ENCODE data around the gene ZNF20. TPM values are rescaled to one million over a fixed set of nuclear protein-coding genes. Genes with fewer than 3 reads are reported as not detected.
"Not testable (repeated sequence)": the region's sequence is repeated elsewhere in the genome, so short reads cannot be mapped to it uniquely, and the experiment has no call there.

The ZNF20 gene
- total RNA-seq, 1 donor from 2014 or later: 4.2 TPM

DNA sequence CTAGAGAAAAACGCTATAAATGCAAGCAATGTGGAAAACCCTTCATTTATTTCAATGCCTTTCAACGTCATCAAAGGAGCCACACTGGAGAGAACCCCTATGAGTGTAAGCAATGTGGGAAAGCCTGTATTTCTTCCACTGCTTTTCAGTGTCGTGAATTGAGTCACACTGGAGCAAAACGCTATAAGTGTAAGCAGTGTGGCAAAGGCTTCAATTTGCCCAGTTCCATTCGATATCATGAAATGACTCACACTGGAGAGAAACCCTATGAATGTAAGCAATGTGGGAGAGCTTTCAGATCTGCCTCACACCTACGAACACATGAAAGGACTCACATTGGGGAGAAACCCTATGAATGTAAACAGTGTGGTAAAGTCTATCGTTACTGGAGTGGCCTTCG, 27.4 kb downstream of the ZNF20 start:
- Histone ChIP-seq H3K27me3 (ENCODE audit: control insufficient read depth, insufficient read depth, low read length) (no peaks in the 10 kb centered on the region), H3K36me3 (ENCODE audit: control insufficient read depth, insufficient read depth, low read length) (no peaks in the 10 kb centered on the region), H3K4me3 (ENCODE audit: low read depth, low read length) (no peak overlapping the region)
- no peak for DNase-seq (ENCODE audit: low read depth)
- TF ChIP-seq, protein P1, sequence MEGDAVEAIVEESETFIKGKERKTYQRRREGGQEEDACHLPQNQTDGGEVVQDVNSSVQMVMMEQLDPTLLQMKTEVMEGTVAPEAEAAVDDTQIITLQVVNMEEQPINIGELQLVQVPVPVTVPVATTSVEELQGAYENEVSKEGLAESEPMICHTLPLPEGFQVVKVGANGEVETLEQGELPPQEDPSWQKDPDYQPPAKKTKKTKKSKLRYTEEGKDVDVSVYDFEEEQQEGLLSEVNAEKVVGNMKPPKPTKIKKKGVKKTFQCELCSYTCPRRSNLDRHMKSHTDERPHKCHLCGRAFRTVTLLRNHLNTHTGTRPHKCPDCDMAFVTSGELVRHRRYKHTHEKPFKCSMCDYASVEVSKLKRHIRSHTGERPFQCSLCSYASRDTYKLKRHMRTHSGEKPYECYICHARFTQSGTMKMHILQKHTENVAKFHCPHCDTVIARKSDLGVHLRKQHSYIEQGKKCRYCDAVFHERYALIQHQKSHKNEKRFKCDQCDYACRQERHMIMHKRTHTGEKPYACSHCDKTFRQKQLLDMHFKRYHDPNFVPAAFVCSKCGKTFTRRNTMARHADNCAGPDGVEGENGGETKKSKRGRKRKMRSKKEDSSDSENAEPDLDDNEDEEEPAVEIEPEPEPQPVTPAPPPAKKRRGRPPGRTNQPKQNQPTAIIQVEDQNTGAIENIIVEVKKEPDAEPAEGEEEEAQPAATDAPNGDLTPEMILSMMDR (IDR thresholded peaks at IDR 0.05; ENCODE audit: insufficient read depth, low read length, poor library complexity, severe bottlenecking): no peak

DNA sequence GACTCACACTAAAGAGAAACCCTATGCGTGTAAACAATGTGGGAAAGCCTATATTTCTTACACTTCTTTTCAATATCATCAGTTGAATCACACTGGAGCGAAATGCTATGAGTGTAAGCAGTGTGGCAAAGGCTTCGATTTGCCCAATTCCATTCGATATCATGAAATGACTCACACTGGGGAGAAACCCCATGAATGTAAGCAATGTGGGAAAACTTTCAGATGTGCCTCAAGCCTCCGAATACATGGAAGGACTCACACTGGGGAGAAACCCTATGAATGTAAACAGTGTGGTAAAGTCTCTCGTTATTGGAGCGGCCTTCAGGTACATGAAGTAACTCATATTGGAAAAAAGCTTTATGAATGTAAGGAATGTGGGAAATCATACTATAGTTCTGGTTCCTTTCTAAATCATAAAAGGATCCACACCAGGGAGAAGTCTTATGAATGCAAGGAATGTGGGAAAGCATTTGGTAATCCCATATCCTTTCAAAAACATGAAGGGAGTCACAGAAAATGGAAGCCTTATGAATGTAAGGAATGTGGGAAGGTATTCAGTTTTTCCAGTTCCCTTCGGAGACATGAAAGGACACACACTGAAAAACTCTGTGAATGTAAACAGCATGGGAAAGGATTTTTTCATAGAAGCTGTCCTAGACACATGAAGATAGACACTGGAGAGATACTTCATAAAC, 28.1 kb downstream of the ZNF20 start:
- no peaks in the 10 kb centered on the region for H3K36me3 ChIP-seq (ENCODE audit: control insufficient read depth, insufficient read depth, low read length)
- H3K4me3 ChIP-seq (ENCODE audit: low read depth, low read length): no peak overlapping the region
- TF ChIP-seq, protein P1 (IDR thresholded peaks at IDR 0.05; ENCODE audit: insufficient read depth, low read length, poor library complexity, severe bottlenecking): no peak

DNA sequence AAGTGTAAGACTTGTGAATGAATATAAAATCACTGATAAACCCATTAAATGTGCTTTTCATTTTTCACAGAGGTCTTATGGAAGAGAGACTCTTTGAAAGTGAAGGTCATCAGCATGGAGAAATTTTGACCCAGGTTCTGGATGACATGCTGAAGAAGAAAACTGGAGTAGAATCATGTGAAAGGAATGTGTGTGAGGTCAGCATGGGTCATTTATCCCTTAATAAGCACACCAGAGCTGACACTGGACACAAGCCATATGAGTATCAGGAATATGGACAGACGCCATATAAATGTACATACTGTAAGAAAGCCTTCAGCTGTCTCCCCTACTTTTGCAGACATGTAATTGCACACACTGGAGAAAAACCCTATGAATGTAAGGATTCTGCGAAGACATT, 29.0 kb downstream of the ZNF20 start:
- no peak for DNase-seq (ENCODE audit: low read depth)
- H3K36me3 ChIP-seq (ENCODE audit: control insufficient read depth, insufficient read depth, low read length): no peaks in the 10 kb centered on the region
- TF ChIP-seq, protein P1 (IDR thresholded peaks at IDR 0.05; ENCODE audit: insufficient read depth, low read length, poor library complexity, severe bottlenecking): no peak
- no peak overlapping the region for H3K4me3 ChIP-seq (ENCODE audit: low read depth, low read length)
- no peaks in the 10 kb centered on the region for H3K27me3 ChIP-seq (ENCODE audit: control insufficient read depth, insufficient read depth, low read length)

More for the DNA sequence above, 28.1 kb downstream of the ZNF20 start:
- H3K27me3 ChIP-seq (ENCODE audit: control insufficient read depth, insufficient read depth, low read length): no peaks in the 10 kb centered on the region
- DNase-seq (ENCODE audit: low read depth): no peak

DNA sequence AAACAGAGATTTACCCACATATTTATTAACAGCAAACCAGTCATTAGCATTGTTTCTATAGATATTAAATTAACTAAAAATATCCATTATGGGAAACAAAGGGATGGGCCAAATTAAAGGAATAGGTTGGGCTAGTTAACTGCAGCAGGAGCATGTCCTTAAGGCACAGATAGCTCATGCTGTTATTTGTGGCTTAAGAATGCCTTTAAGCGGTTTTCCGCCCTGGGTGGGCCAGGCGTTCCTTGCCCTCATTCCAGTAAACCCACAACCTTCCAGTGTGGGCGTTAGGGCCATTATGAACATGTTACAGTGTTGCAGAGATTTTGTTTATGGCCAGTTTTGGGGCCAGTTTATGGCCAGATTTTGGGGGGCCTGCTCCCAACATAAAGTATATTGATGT, 36.2 kb downstream of the ZNF20 start:
- H3K4me3 ChIP-seq (ENCODE audit: low read depth, low read length); H3K27me3 ChIP-seq (ENCODE audit: control insufficient read depth, insufficient read depth, low read length); DNase-seq (ENCODE audit: low read depth); H3K36me3 ChIP-seq (ENCODE audit: control insufficient read depth, insufficient read depth, low read length): not testable (repeated sequence)

DNA sequence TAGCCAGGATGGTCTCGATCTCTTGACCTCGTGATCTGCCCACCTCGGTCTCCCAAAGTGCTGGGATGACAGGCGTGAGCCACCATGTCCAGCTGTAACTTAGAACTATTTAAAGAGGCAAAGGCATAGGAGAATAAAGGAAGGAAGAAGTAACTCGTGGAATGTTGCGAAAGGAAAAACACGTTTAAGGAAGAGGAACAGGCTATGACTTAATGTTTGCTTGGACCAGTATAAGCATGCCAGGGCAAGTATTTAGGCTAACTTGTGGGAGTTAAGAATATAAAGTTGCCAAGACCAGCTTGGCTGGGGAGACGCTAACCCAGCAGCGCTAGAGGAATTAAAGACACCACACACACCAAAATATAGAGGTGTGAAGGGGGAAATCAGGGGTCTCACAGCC, 42.1 kb downstream of the ZNF20 start:
- Histone ChIP-seq H3K27me3 (ENCODE audit: control insufficient read depth, insufficient read depth, low read length) (no peaks in the 10 kb centered on the region), H3K36me3 (ENCODE audit: control insufficient read depth, insufficient read depth, low read length) (no peaks in the 10 kb centered on the region), H3K4me3 (ENCODE audit: low read depth, low read length) (no peak overlapping the region)
- TF ChIP-seq, protein P1 (IDR thresholded peaks at IDR 0.05; ENCODE audit: insufficient read depth, low read length, poor library complexity, severe bottlenecking): no peak
- DNase-seq (ENCODE audit: low read depth): no peak

DNA sequence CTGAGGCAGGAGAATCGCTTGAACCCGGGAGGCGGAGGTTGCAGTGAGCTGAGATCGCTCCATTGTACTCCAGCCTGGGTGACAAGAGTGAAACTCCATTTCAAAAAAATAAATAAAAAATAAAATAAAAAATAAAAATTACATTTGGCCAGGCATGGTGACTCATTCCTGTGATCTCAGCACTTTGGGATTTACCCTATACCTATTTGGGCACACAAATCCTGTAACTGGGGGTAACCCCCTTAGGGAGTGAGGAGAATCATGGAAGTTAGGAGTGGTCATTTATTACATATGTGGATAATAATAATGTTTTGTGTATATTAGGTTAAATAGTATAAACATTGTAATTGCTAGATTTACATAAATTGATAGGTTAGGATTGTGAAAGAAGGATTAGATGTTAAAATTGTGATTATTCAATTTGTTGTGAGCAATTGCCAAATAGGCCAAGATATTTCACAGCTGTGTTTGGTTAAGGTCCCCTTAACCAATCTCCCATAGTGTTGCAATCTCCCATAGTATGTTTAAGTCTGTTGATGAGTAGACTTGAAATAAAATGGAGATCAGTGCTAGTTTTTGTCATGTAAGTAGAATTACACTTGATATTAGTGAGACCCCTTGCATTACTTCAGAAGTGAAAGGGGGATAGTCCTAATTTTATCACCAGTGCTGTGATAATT, 44.9 kb downstream of the ZNF20 start:
- Histone ChIP-seq H3K4me3 (ENCODE audit: low read depth, low read length) (no peak overlapping the region), H3K27me3 (ENCODE audit: control insufficient read depth, insufficient read depth, low read length) (no peaks in the 10 kb centered on the region), H3K36me3 (ENCODE audit: control insufficient read depth, insufficient read depth, low read length) (no peaks in the 10 kb centered on the region)
- TF ChIP-seq, protein P1 (IDR thresholded peaks at IDR 0.05; ENCODE audit: insufficient read depth, low read length, poor library complexity, severe bottlenecking): no peak
- DNase-seq (ENCODE audit: low read depth): no peak
